Erythroblast (primary cell): ENCODE measurements around the gene APOOL.

Experiments
- GATA1 ChIP-seq: IDR thresholded peaks from 2 replicates; pipeline ENCODE4 v1.6.1; 2011; ENCODE audit warnings: low read depth, mild to moderate bottlenecking, control low read depth, low read length, moderate library complexity
- POLR2A ChIP-seq: IDR thresholded peaks from 2 replicates; pipeline ENCODE4 v1.6.1; 2011; ENCODE audit warnings: mild to moderate bottlenecking, low read length

- TF ChIP-seq POLR2A (no peak), GATA1 (no peak)
Observed at GRCh38 chrX:85029043-85029442, 25.4 kb downstream of the APOOL start.
